Measurements from ENCODE around the gene PRKCE. TPM values are rescaled to one million over a fixed set of nuclear protein-coding genes. Genes with fewer than 3 reads are reported as not detected.

The PRKCE gene
- total and polyA plus RNA-seq, 2 of the 8 experiments (the other 6 are each of a cell fraction or from before 2014, with no cell fraction given), result 0.54 to 2.1 TPM

DNA sequence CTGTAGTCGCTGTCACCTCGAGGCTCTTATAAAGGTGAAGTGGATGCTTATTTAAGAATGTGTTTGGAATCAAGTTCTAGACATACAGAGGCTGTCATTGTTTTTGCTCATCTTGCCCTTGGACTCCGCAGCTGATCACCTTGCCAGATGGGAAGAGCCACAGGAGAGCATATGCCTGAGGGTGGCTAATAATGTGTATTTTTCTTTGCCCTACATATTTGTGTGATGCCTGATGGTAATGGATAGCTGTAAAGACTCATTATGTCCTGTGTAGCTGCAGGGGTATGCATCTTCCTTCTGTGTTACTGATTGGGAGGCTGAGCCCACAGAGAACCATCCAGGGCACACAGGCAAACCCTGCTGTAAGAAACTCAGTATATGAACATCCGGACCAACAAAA, 61.7 kb downstream of the PRKCE start:
- H3K27ac ChIP-seq (ENCODE audit: low read depth, low read length), result no peak overlapping the region
- CTCF ChIA-PET (ENCODE audit: partially characterized antibody), result interaction anchor here (0.8 to 1.3 kb wide), 4 partner anchors 12 to 67 kb away, joined by 3 to 8 read pairs (median 4); no protein-coding TSS in a partner anchor

More for the DNA sequence above, 61.7 kb downstream of the PRKCE start:
- Histone ChIP-seq H2BK15ac (ENCODE audit: low read length) (no peak overlapping the region), H4K8ac (ENCODE audit: extremely low read depth, insufficient read depth, low read length) (no peak overlapping the region), H3K4me1 (replicated peaks in 1 of 4; ENCODE audit: control insufficient read depth in 3 of 4, insufficient read depth in 4 of 4, low read length in 3 of 4) (0 out of 7 replicates have a peak, but pooled peaks cover 0 to 2% (median 0%) of the 10 kb centered on the region in 4 experiments), H3K18ac (ENCODE audit: extremely low read depth, low read length) (no peak overlapping the region), H3K27me3 (replicated peaks in 1 of 4; ENCODE audit: control insufficient read depth in 3 of 4, extremely low read depth in 1 of 4, insufficient read depth in 3 of 4, low read length in 3 of 4) (no peaks in the 10 kb centered on the region), H3K36me3 (ENCODE audit: control insufficient read depth in 2 of 4, insufficient read depth in 4 of 4, low read length in 3 of 4) (no peaks in the 10 kb centered on the region), H2AFZ (ENCODE audit: low read length) (no peak overlapping the region), H3K9me3 (ENCODE audit: insufficient read depth in 2 of 2, low read depth in 1 of 2, low read length in 1 of 2) (no peaks in the 10 kb centered on the region), H3K4me3 (ENCODE audit: extremely low read depth in 1 of 4, insufficient read depth in 2 of 4, low read depth in 3 of 4, low read length in 4 of 4) (no peak overlapping the region), H3K79me2 (ENCODE audit: control insufficient read depth in 1 of 2, insufficient read depth in 2 of 2, low read length in 2 of 2) (no peaks in the 10 kb centered on the region), H3K4ac (replicated peaks; ENCODE audit: insufficient read length, low read depth, low read length) (no peak overlapping the region), H3K79me1 (ENCODE audit: low read depth, low read length) (no peaks in the 10 kb centered on the region), H4K91ac (replicated peaks; ENCODE audit: insufficient read length, low read length) (no peak overlapping the region), H2AK5ac (ENCODE audit: low read depth, low read length) (no peak overlapping the region), H2BK20ac (ENCODE audit: low read length) (no peak overlapping the region), H2BK5ac (ENCODE audit: low read depth, low read length) (no peak overlapping the region), H3K9ac (replicated peaks in 1 of 4; ENCODE audit: extremely low read depth in 1 of 4, low read depth in 3 of 4, low read length in 3 of 4) (no peak overlapping the region), H3K14ac (ENCODE audit: insufficient read length) (no peak overlapping the region), H4K20me1 (replicated peaks in 1 of 2; ENCODE audit: control insufficient read depth in 1 of 2, insufficient read depth in 2 of 2, low read length in 2 of 2) (no peaks in the 10 kb centered on the region), H4K5ac (ENCODE audit: insufficient read length, low read depth, low read length) (no peak overlapping the region), H2BK12ac (ENCODE audit: low read depth, low read length) (no peak overlapping the region), H3K56ac (replicated peaks; ENCODE audit: insufficient read length, low read depth, low read length) (no peak overlapping the region), H2BK120ac (replicated peaks; ENCODE audit: low read depth, low read length) (no peak overlapping the region), H3K23ac (ENCODE audit: insufficient read length) (no peak overlapping the region), H3K23me2 (ENCODE audit: low read depth, low read length) (no peaks in the 10 kb centered on the region), H3K4me2 (ENCODE audit: insufficient read depth in 1 of 2, low read depth in 2 of 2, low read length in 2 of 2) (no peak overlapping the region)
- no peak for TF ChIP-seq CTBP2 (IDR thresholded peaks at IDR 0.05; ENCODE audit: borderline replicate concordance, insufficient read depth, insufficient read length, low read length)
- POLR2A ChIA-PET (ENCODE audit: partially characterized antibody), result no interaction called here
- FAIRE-seq (no peak), DNase-seq (ENCODE audit: low read depth in 1 of 2, low spot score in 2 of 2) (no peak)
- 81% methylated on average over 4 of the region's 4 CpGs; no CpG with 5 or more reads in 1 of the 2 experiments for WGBS, 2 experiments (ENCODE audit: extremely low coverage in 1 of 2, insufficient coverage in 1 of 2, insufficient read length in 1 of 2, insufficient replicate concordance in 2 of 2, low coverage in 1 of 2, low lambda C conversion rate in 2 of 2, missing lambda C conversion rate in 1 of 2)
